NCI-H2227 treated with DMSO at 0.1 percent for 48 hours (cell line): ENCODE results near the gene CNTN2.

ENCODE experiments used
- DNase-seq: peaks from one replicate; lab custom pipeline; 2025; lab: John Stamatoyannopoulos, UW

The CNTN2 gene

DNA sequence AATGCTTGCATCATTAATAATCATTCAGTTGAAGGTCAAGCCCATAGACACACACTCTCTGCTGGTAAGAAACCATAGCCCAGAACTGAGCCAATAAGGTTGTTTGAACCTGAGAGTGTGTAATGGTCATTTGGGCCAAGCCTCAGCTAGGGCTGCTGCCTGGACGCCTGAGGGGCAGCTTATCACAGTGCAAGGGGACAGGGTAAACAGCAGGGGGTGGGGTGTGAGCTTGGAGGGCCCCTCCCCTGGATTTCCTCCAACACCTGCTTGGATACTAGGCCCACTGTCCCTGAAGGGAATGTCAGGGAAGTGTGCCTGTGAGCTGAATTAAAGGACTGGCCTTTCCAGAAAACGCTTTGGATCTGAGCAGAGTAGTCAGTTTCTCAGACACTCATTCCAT, 24.6 kb upstream of the CNTN2 start:
- no peak for DNase-seq

- no peak for DNase-seq
Measured at GRCh38 chr1:205020466-205020865, 22.5 kb upstream of the CNTN2 start.

GRCh38 chr1:205024679-205025078, 18.3 kb upstream of the CNTN2 start:
- DNase-seq, result no peak

DNA sequence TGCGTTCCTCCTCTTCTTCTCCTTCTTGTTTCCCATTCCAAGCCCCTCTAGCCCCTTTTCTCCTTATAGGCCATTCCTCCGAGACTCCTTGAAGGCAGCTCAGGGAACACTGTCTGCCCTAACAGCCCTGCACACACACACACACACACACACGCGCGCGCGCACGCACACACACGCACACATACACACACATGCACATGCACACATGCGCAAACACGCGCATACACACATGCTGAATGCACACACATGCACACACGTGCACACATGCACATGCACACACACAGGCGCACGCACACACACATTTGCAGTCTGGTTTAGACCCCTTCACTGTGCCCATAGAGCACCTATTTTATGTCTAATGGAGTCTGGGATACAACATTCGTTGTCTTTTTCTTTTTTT, 17.8 kb upstream of the CNTN2 start:
- DNase-seq, result no peak

DNA sequence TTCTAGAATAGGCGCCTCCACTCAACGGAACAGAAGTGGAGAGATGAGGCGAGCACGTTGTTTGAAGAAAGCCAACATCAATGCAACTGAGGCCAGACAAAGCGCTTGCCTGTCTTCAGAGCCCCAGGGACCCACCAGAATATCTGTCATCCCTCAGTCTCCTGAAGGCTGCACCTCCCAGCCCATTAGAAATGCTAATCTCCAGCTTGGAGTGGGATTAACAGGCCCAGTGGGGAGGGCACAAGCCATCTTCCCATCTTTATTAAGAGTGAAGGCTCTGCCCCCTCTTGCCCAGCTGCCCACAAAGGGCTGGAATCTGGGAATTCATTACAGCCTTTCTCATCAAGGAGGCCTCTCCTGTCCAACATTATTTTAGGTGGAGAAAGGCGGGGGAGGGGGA, 16.8 kb upstream of the CNTN2 start:
- no peak for DNase-seq

DNA sequence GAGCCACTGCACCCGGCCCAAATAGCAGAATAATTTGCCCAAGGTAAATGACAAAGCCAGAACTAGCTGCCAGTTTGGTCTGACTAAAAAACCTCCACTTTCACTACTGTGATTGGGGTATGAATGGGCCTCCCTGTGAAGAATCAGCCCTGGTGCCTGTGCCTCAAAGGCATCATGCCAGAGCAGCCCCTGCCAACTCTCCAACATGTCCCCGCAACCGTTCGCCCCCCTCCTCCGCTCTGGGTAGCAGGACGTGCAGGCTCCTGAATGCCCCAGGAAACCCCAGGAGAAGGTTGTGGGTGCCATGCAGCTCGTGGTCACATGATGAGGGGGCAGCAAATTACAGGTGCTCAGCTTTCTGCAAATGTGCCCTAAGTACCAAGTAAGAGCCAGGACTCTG, 14.6 kb upstream of the CNTN2 start:
- DNase-seq, result no peak

- no peak for DNase-seq
Measured at GRCh38 chr1:205028924-205029323, 14.1 kb upstream of the CNTN2 start.

- no peak for DNase-seq
Measured at GRCh38 chr1:205030241-205030640, 12.8 kb upstream of the CNTN2 start.

- no peak for DNase-seq
Measured at GRCh38 chr1:205030896-205031295, 12.1 kb upstream of the CNTN2 start.

GRCh38 chr1:205032508-205032907, 10.5 kb upstream of the CNTN2 start:
- no peak for DNase-seq

- DNase-seq, result no peak
Measured at GRCh38 chr1:205037539-205037938, 5.5 kb upstream of the CNTN2 start.

DNA sequence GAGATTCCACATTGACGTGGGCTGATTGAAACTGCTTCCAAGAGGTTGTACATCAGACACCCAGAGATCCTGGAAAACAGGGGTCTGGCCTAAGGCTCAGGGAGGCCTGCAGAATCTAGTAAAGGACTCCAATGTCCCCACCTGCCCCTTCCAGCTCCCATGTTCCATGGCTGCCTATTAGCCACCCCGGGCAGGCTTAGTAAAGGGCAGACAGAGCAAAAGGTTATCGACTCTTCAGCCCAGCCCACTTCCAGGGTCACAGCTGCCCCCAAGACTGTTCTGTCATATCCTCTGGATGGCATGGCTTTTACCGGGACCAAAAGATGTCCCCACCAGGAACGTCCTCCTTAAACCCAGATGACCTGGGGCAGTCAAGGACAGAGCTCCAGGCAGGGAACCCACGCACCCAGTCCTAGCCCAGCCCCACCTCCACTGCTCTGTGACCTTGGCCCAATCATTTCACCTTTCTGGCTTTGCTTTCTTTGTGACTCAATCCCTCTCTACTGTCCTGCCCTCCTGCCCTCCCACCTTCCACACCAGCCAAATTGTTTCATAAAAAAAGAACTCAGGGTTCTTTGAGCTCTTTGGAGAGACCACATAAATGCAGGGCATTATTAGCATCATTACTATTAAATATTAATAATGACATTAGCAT, 4.8 kb upstream of the CNTN2 start:
- no peak for DNase-seq

- no peak for DNase-seq
Measured at GRCh38 chr1:205041001-205041715, 1.9 kb upstream of the CNTN2 start.

DNA sequence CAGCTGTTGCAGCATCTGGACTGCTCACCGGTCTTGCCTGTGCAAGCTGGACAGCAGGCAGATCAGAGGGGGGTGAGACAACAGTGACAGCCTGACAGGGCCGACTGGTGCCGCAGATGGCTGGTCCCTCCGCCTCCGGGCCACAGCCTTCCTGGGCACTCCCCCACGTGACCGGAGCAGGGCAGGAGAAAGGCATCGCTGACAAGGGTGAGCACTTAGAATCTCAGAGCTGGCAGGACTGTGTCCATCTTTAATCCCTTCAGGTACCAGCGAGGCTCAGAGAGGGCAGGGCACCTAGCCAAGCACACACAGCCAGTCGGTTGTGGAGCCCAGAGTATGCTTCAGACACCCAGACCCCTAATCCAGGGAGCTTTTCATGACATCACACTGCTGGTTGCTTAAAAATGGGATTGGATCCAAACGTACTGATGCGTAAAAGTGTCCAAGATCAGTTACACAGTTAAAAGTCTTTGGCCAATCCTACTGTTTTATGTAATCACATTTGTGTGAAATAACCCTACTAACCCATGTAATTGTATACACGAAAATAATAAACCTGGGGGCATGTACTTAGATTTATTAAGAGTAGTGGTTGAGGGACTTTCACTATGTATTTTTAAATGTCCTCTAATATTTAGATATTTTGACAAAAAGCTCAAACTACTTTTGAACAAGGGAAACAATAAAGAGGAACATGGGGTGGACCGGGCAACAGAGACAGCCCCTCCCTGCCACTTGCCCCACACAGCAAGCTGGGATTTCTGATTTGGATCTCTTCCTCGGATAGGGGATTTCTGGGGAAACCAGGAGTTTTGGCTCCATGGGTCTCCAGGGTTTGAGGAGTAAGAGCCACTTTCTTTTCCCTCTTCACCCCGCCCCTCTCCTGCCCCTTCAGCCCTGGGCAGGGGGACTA, 758 bp upstream of the CNTN2 start:
- no peak for DNase-seq

DNA sequence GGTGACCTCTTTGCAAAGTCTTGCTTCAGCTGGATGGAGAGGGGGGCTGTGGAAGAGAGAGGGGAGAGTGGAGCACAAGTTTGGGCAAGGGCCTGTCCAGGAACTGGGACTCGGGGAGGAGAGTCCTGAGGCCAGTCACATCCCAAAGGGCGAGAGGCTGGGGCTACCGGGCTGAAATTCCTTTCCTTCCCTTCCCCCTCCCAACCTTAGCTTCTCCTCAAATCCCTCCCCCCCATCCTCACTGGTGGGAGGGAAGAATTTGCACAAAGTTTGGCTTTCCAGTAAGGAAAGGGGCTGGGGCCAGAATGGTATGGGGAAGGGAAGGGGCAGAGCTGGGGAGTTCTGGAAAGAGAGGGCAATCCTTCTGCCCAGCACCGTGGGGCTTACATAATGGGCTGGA, 854 bp downstream of the CNTN2 start:
- DNase-seq, result no peak

- no peak for DNase-seq
Measured at GRCh38 chr1:205044741-205045140, 1.7 kb downstream of the CNTN2 start.

- no peak for DNase-seq
Measured at GRCh38 chr1:205045146-205045545, 2.1 kb downstream of the CNTN2 start.

GRCh38 chr1:205046870-205047269, 3.9 kb downstream of the CNTN2 start:
- DNase-seq, result no peak

DNA sequence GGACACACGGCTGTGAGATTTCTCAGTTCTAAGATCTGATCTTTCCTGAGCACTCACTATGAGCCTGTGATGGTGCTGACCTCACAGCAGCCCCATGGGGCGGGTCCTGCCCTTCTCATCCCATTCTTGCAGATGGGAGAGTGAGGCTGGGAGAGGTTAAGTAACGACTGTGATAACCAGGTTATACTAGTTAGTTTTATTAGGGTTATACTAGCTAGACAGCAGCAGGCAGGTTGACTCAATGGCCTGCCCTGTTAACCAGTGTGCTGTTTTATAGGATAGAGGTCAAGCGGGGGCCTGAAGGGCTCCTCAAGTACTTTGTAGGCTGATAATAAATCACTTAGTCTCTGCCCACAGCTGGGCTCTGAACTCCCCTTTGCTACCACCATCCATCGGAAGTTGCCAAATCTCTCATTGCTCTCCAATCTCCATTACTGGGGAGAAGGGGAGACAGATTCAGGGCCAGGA, 4.8 kb downstream of the CNTN2 start:
- no peak for DNase-seq

GRCh38 chr1:205048382-205048781, 5.4 kb downstream of the CNTN2 start:
- no peak for DNase-seq

DNA sequence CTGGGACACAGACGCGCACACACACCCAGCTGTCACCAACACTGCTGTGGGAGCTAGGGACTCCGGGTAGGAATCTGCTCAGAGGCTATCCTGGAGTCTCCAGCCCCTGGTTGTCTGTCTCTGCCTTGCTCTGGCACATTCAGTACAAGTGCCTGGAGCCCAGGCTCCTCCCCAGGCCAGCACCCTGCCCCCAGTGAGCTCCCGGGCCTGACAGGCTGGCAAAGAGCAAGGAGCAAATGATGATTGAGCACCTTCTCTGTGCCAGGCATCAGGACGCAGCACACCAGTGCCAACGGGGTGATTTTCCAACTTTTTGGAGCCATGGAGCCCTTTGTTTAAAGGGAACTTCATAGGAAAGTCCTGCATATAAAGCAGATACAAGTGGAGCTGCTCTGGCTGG, 6.5 kb downstream of the CNTN2 start:
- DNase-seq, result no peak

GRCh38 chr1:205052690-205053089, 9.7 kb downstream of the CNTN2 start:
- DNase-seq, result no peak

GRCh38 chr1:205053296-205053695, 10.3 kb downstream of the CNTN2 start:
- DNase-seq, result no peak
